HCT116 (cell line): ENCODE measurements around the gene CNTN2. TPM values are rescaled to one million over a fixed set of nuclear protein-coding genes. Genes with fewer than 3 reads are reported as not detected.

Experiments
- ATAC-seq: fragments of 200-7000 bp; cut with Tn5 transposase; 2 replicates; pipeline ENCODE4 v1.9.1; 2020; ENCODE audit warnings: mild to moderate bottlenecking, moderate library complexity
- BruUV-seq: library from RNA; stranded (reverse); fragments of 400-500 nt; replicated peaks from 2 replicates; lab custom pipeline; 2021; lab: Mats Ljungman, UMichigan
- CTCF ChIA-PET: fragments of 300-600 bp; sonication (Branson Sonifier 250); formaldehyde crosslinking; loops from one replicate; lab custom pipeline; 2021; ENCODE audit warnings: antibody characterized with exemption; lab: Charles Lee
- POLR2A ChIA-PET: fragments of 300-600, 350-600 bp; sonication (Branson Sonifier 250); formaldehyde crosslinking; loops from one replicate; lab custom pipeline; 2021; ENCODE audit warnings: antibody characterized with exemption; lab: Charles Lee
- RAD21 ChIA-PET, 2 experiments: fragments of 300-600 bp; sonication (Branson Sonifier 250); formaldehyde crosslinking; loops; one replicate each; lab custom pipeline; 2023; ENCODE audit warnings: low total read pairs in 2 of 2; ENCODE audit not compliant: uncharacterized antibody in 2 of 2, unreplicated experiment in 2 of 2, low non-redundant PET in 1 of 2; lab: Charles Lee
- DNase-seq: peaks from one replicate; pipeline ENCODE4 v3.0.0-alpha.2; 2010; ENCODE audit warnings: low read depth, low spot score
- H2AFZ ChIP-seq: fragments of 200-600 bp; shearing (Covaris generic), sonication (generic); 2 replicates; pipeline ENCODE4 v1.6.1; 2017; ENCODE audit warnings: low read depth, mixed run types, mixed read lengths, antibody characterized with exemption, low read length; ENCODE audit not compliant: poor library complexity, severe bottlenecking
- H3K27ac ChIP-seq: 2 replicates; pipeline ENCODE4 v1.5.1; 2012; ENCODE audit warnings: low read depth, low read length
- H3K27me3 ChIP-seq: fragments of 200-600 bp; sonication (generic); 2 replicates; pipeline ENCODE4 v1.6.1; 2016; ENCODE audit warnings: mixed run types, low read length, mixed read lengths; ENCODE audit not compliant: insufficient read depth
- H3K36me3 ChIP-seq, 2 experiments: fragments of 200-500 bp in 1 of 2; fragments of 200-600 bp in 1 of 2; sonication (Bioruptor generic) in 1 of 2; sonication (generic) in 1 of 2; 2 replicates each; pipeline versions ENCODE4 v1.5.1 to v1.6.1; 2014 to 2016; ENCODE audit warnings: low read length in 2 of 2, inconsistent platforms in 1 of 2, mixed read lengths in 1 of 2, mixed run types in 1 of 2; ENCODE audit not compliant: insufficient read depth in 2 of 2, control insufficient read depth in 1 of 2
- H3K4me1 ChIP-seq, 2 experiments: fragments of 200-600 bp in 1 of 2; sonication (generic) in 1 of 2; 2 replicates each; pipeline versions ENCODE4 v1.5.1 to v1.6.1; 2012 to 2017; ENCODE audit warnings: low read length in 2 of 2, inconsistent platforms in 1 of 2, mild to moderate bottlenecking in 1 of 2, mixed read lengths in 1 of 2, mixed run types in 1 of 2, moderate library complexity in 1 of 2; ENCODE audit not compliant: insufficient read depth in 2 of 2, control insufficient read depth in 1 of 2
- H3K4me2 ChIP-seq: fragments of 200-600 bp; sonication (generic); 2 replicates; pipeline ENCODE4 v1.6.1; 2017; ENCODE audit warnings: mixed run types, low read length, mixed read lengths
- H3K4me3 ChIP-seq, 2 experiments: fragments of 200-600 bp in 1 of 2; sonication (generic) in 1 of 2; replicated peaks in 1 of 2; 2 replicates each; pipeline ENCODE4 v1.5.1; 2011 to 2016; ENCODE audit warnings: low read length in 2 of 2, control low read depth in 1 of 2, low read depth in 1 of 2, mild to moderate bottlenecking in 1 of 2, mixed read lengths in 1 of 2, mixed run types in 1 of 2
- H3K79me2 ChIP-seq: fragments of 200-600 bp; sonication (generic); 2 replicates; pipeline ENCODE4 v1.6.1; 2017; ENCODE audit warnings: mild to moderate bottlenecking, mixed run types, low read length, moderate library complexity, mixed read lengths; ENCODE audit not compliant: insufficient read depth
- H3K9ac ChIP-seq: fragments of 200-600 bp; sonication (generic); 2 replicates; pipeline ENCODE4 v1.6.1; 2016; ENCODE audit warnings: low read length, mixed read lengths
- H3K9me2 ChIP-seq: fragments of 200-600 bp; sonication (generic), shearing (Covaris generic); 2 replicates; pipeline ENCODE4 v1.6.1; 2017; ENCODE audit warnings: mixed run types, mild to moderate bottlenecking, moderate library complexity; ENCODE audit not compliant: insufficient read depth
- H3K9me3 ChIP-seq, 2 experiments: fragments of 200-500 bp in 1 of 2; fragments of 200-600 bp in 1 of 2; sonication (Bioruptor generic) in 1 of 2; sonication (generic) in 1 of 2; 2 replicates each; pipeline ENCODE4 v1.6.1; 2014 to 2017; ENCODE audit warnings: low read length in 2 of 2, mixed read lengths in 2 of 2, inconsistent platforms in 1 of 2, low read depth in 1 of 2, mild to moderate bottlenecking in 1 of 2, mixed run types in 1 of 2, moderate library complexity in 1 of 2; ENCODE audit not compliant: control insufficient read depth in 1 of 2, insufficient read depth in 1 of 2
- H4K20me1 ChIP-seq: fragments of 200-600 bp; sonication (generic), shearing (Covaris generic); 2 replicates; pipeline ENCODE4 v1.6.1; 2017; ENCODE audit warnings: mixed run types, mild to moderate bottlenecking, moderate library complexity; ENCODE audit not compliant: insufficient read depth
- EGR1 ChIP-seq: IDR thresholded peaks from 2 replicates; pipeline ENCODE4 v1.6.1; 2012; ENCODE audit warnings: low read depth
- ELF1 ChIP-seq: IDR thresholded peaks from 2 replicates; pipeline ENCODE4 v1.6.1; 2012; ENCODE audit warnings: low read depth, borderline replicate concordance
- EZH2 ChIP-seq: fragments of 200-600 bp; sonication (generic); IDR thresholded peaks from 2 replicates; pipeline ENCODE4 v1.6.1; 2017; ENCODE audit warnings: antibody characterized with exemption, mixed run types
- EZH2phosphoT487 ChIP-seq: fragments of 200-600 bp; IDR thresholded peaks from 2 replicates; pipeline ENCODE4 v1.6.1; 2018; ENCODE audit warnings: antibody characterized with exemption, borderline replicate concordance
- FOSL1 ChIP-seq: IDR thresholded peaks from 2 replicates; pipeline ENCODE4 v1.6.1; 2012; ENCODE audit warnings: low read depth
- JUND ChIP-seq: IDR thresholded peaks from 2 replicates; pipeline ENCODE4 v1.6.1; 2012
- POLR2A ChIP-seq: IDR thresholded peaks from 2 replicates; pipeline ENCODE4 v1.7.0; 2011; ENCODE audit warnings: borderline replicate concordance; ENCODE audit not compliant: insufficient read depth, insufficient read length; ENCODE audit errors: extremely low read depth
- POLR2AphosphoS5 ChIP-seq: IDR thresholded peaks from 2 replicates; pipeline ENCODE4 v1.6.1; 2011; ENCODE audit warnings: mild to moderate bottlenecking, low read depth, low read length, moderate library complexity
- RAD21 ChIP-seq: IDR thresholded peaks from 2 replicates; pipeline ENCODE4 v1.6.1; 2012; ENCODE audit warnings: low read depth, mild to moderate bottlenecking
- SIN3A ChIP-seq: IDR thresholded peaks from 2 replicates; pipeline ENCODE4 v1.6.1; 2012; ENCODE audit warnings: low read depth
- TCF7L2 ChIP-seq: IDR thresholded peaks from 2 replicates; pipeline ENCODE4 v1.7.0; 2011; ENCODE audit warnings: borderline replicate concordance, inconsistent platforms; ENCODE audit not compliant: insufficient read depth, insufficient read length; ENCODE audit errors: extremely low read depth
- YY1 ChIP-seq: IDR thresholded peaks from 2 replicates; pipeline ENCODE4 v1.6.1; 2011; ENCODE audit warnings: low read length, low read depth, moderate library complexity, mild to moderate bottlenecking; ENCODE audit not compliant: insufficient replicate concordance; ENCODE audit errors: extremely low read depth
- ZNF274 ChIP-seq: fragments of 200-500 bp; sonication (Bioruptor generic); IDR thresholded peaks from 2 replicates; pipeline ENCODE4 v1.6.1; 2014; ENCODE audit warnings: mild to moderate bottlenecking, low read depth, low read length, inconsistent platforms
- intact Hi-C: fragments of 100-400 bp; cut with micrococcal nuclease; formaldehyde crosslinking; loops from 2 replicates; pipeline ENCODE4 v1.10.0; 2022
- total RNA-seq: library from RNA; stranded (reverse); gene quantifications from one replicate; pipeline ENCODE4 v1.2.1, GENCODE V29; 2021; ENCODE audit not compliant: unreplicated experiment
- TF ChIP-seq, protein P1 (sequence below): IDR thresholded peaks from 2 replicates; pipeline ENCODE4 v1.6.1; 2012
- TF ChIP-seq, protein P2 (sequence below): IDR thresholded peaks from 2 replicates; pipeline ENCODE4 v1.6.1; 2011; ENCODE audit warnings: mild to moderate bottlenecking, low read length, moderate library complexity; ENCODE audit not compliant: insufficient replicate concordance; ENCODE audit errors: extremely low read depth
- TF ChIP-seq, protein P3 (sequence below): IDR thresholded peaks from 2 replicates; pipeline ENCODE4 v1.6.1; 2012

The CNTN2 gene
- total RNA-seq, 1 experiment from 2014 or later: 0.15 TPM

DNA sequence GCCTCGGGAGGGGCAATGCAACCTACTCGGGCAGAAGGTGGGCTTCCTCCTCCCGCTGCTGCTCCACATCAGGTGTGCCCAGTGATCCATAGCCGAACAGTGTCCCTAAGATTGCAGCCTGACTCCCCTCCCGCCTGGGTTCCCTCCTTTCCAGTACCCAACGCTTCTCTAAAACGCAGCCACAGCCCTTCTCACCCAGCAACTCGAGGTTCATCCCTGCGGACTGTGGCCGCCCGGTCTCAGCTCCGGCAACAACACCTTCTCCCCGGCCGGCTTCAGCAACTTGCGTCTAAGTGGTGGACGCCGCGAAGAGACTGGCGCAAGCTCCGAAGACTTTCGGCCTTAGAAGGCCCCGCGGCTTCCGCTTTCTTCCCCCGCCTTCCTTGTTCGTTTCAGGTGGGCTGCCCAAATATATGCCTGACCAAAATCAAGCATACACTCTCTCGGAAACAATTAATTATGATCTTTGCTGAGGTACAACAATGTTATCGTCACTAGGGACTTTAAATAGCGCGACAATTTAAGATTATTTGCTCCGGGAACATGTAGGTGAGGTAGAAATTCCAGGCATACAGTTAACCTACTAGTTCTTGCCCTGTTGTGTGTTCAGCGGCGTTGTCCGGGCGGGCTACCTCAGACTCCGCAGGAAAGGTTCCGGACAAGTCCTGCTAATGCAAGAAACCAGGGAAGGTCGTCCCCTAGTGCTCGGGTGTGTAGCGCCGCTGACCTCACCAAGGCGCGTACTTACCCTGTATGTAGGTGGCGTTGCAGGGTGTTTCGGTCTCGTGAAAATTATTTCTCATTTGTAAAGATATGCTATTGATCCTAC is 78.9 kb downstream of the CNTN2 start, which contains the start of gene RBBP5 (continued):
- TF ChIP-seq, protein P1, sequence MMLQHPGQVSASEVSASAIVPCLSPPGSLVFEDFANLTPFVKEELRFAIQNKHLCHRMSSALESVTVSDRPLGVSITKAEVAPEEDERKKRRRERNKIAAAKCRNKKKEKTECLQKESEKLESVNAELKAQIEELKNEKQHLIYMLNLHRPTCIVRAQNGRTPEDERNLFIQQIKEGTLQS: no peak
- TF ChIP-seq RAD21: peak; percentile 48
- peak; percentile 88 for TF ChIP-seq ELF1

DNA sequence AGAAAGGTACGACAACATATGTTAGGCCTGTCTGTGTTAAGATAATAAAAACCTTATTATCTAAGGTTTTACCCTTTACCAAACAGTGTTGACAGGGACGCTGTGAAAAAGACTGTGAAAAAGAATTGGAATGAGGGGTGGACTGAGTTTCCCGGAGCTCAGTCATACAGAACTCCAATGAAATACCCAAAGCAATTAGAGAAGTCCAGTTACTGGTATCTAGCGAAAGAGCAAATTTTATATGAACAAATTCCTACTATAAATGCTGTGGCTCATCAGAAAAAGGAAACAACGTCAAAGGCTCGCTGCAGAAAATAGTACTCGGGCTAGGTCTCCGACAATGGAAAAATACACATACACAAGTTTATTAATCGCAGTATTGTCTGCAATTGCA is 79.5 kb downstream of the CNTN2 start:
- Histone ChIP-seq H3K9me3 (no peaks in the 10 kb centered on the region), H3K4me3 (peak overlapping the region; percentile 90 to 98), H3K79me2 (peaks cover 43% of the 10 kb centered on the region), H3K9ac (peak overlapping the region; percentile 81), H3K4me2 (peak overlapping the region; percentile 97), H4K20me1 (no peaks in the 10 kb centered on the region), H3K4me1 (peaks cover 7 to 22% of the 10 kb centered on the region in 2 experiments; a peak in 3 of 4 replicates), H3K27me3 (no peaks in the 10 kb centered on the region), H3K36me3 (no peaks in the 10 kb centered on the region), H3K9me2 (no peaks in the 10 kb centered on the region), H3K27ac (peak overlapping the region; percentile 70; the same call in 1 of the 2 replicates), H2AFZ (peak overlapping the region; percentile 98)
- ChIA-PET CTCF (interaction anchor here (2.0 to 2.7 kb wide), 4 partner anchors 19 to 134 kb away, joined by 6 to 9 read pairs (median 8); partner anchors contain the start of gene TMCC2), RAD21 (no interaction called here), POLR2A (interaction anchor here (1.2 kb wide), 2 partner anchors 24 to 76 kb away, joined by 3 read pairs; no protein-coding TSS in a partner anchor)
- TF ChIP-seq YY1 (no peak), EZH2phosphoT487 (no peak), RAD21 (no peak), POLR2AphosphoS5 (no peak), TCF7L2 (no peak), SIN3A (no peak), POLR2A (no peak), EGR1 (no peak), EZH2 (no peak), ELF1 (no peak), JUND (peak; percentile 8; the same call in 1 of the 2 replicates), ZNF274 (no peak), FOSL1 (no peak)
- TF ChIP-seq, protein P2, sequence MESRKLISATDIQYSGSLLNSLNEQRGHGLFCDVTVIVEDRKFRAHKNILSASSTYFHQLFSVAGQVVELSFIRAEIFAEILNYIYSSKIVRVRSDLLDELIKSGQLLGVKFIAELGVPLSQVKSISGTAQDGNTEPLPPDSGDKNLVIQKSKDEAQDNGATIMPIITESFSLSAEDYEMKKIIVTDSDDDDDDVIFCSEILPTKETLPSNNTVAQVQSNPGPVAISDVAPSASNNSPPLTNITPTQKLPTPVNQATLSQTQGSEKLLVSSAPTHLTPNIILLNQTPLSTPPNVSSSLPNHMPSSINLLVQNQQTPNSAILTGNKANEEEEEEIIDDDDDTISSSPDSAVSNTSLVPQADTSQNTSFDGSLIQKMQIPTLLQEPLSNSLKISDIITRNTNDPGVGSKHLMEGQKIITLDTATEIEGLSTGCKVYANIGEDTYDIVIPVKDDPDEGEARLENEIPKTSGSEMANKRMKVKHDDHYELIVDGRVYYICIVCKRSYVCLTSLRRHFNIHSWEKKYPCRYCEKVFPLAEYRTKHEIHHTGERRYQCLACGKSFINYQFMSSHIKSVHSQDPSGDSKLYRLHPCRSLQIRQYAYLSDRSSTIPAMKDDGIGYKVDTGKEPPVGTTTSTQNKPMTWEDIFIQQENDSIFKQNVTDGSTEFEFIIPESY: peak; percentile 2
- TF ChIP-seq, protein P1: no peak
- TF ChIP-seq, protein P3, sequence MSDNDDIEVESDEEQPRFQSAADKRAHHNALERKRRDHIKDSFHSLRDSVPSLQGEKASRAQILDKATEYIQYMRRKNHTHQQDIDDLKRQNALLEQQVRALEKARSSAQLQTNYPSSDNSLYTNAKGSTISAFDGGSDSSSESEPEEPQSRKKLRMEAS: no peak
- ATAC-seq: peak; percentile 35
- TSS peak; percentile 80 for BruUV-seq
- DNase-seq: no peak
- intact Hi-C loops: loop anchor here (1.0 to 2.0 kb wide), 3 partner anchors 19 to 134 kb away; partner anchors contain the start of gene DSTYK
